Right atrium auricular region (tissue), 2 donors: ENCODE results near the gene PLGRKT. TPM values are rescaled to one million over a fixed set of nuclear protein-coding genes. Genes with fewer than 3 reads are reported as not detected.
A peak's percentile ranks its signal among the peaks of the same experiment; 100 is the strongest.
"Not testable (repeated sequence)": the region's sequence is repeated elsewhere in the genome, so short reads cannot be mapped to it uniquely, and the experiment has no call there.

Experiments
- DNase-seq: peaks from one replicate; pipeline ENCODE4 v3.0.0-alpha.2; 2019; ENCODE audit warnings: low spot score
- H3K27ac ChIP-seq, 2 donors: fragments of 200-600 bp; sonication (generic); 1 replicate in 1 of 2; 2 replicates in 1 of 2; pipeline ENCODE4 v1.5.1; 2016 to 2019
- H3K27me3 ChIP-seq, 2 donors: fragments of 200-600 bp; sonication (generic); one replicate each; pipeline versions ENCODE4 v1.5.1 to v1.6.0; 2017 to 2019
- H3K36me3 ChIP-seq: fragments of 200-600 bp; sonication (generic); one replicate; pipeline ENCODE4 v1.5.1; 2016
- H3K4me1 ChIP-seq, 2 donors: fragments of 200-600 bp; sonication (generic); one replicate each; pipeline versions ENCODE4 v1.5.1 to v1.6.0; 2017 to 2019
- H3K4me3 ChIP-seq, 2 donors: fragments of 200-600 bp; sonication (generic); 1 replicate in 1 of 2; 2 replicates in 1 of 2; pipeline ENCODE4 v1.5.1; 2017 to 2019; ENCODE audit warnings: mild to moderate bottlenecking in 1 of 2, moderate library complexity in 1 of 2
- H3K9me3 ChIP-seq, 2 donors: fragments of 200-600 bp; sonication (generic); one replicate each; pipeline ENCODE4 v1.5.1; 2019
- total RNA-seq, 2 donors: library from RNA; depleted of rRNA; stranded (reverse); fragments of >200 nt; gene quantifications; one replicate each; pipeline ENCODE4 v1.1.0, GENCODE V29; 2016
- TF ChIP-seq, protein P1 (sequence below), 2 donors: fragments of 200-600 bp; sonication (generic); IDR thresholded peaks; one replicate each; pipeline ENCODE4 v1.5.1; 2019; ENCODE audit warnings: antibody characterized with exemption in 2 of 2

PLGRKT gene
- total RNA-seq, 2 donors from 2014 or later = 17.6 to 30.4 TPM

DNA sequence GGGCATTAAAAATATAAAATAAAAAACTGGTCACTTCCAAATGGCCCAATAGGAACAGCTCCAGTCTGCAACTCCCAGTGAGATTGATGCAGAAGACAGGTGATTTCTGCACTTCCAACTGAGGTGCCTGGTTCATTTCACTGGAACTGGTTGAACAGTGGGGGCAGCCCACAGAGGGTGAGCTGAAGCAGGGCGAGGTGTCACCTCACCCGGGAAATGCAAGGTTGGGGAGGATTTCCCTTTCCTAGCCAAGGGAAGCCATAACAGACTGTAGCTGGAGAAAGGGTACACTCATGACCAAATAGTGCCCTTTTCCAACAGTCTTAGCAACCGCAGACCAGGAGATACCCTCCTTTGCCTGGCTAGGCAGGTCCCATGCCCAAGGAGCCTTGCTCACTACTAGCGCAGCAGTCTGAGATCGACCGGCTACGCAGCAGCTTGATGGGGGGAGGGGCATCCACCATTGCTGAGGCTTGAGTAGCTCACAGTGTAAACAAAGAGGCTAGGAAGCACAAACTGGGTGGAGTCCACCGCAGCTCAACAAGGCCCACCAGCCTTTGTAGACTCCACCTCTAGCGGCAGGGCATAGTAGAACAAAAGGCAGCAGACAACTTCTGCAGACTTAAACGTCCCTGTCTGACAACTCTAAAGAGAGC is 110.7 kb downstream of the PLGRKT start:
- DNase-seq = no peak
- H3K36me3 ChIP-seq = no peaks in the 10 kb centered on the region

DNA sequence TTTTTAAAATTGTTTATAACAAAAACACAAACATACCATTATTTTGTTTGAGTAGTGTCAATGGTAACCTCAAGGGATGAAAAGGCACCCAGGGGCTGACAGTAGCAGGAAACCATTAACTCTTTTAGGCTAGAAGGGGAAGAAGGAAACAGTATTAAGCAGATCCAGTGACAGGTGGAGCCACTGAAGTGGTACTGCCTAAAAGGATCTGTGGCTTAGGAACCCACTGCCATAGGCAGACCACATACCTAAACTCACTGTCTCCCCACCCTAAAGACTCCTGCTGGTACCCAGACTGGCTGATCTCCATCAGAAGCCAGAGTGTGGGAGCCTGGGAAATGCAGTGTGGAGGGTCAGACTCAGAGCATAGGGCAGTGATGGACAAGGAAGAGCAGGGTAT is 111.5 kb downstream of the PLGRKT start:
- Histone ChIP-seq H3K4me3 (no peak overlapping the region), H3K27ac (no peak overlapping the region), H3K9me3 (no peaks in the 10 kb centered on the region), H3K4me1 (no peaks in the 10 kb centered on the region), H3K36me3 (no peaks in the 10 kb centered on the region), H3K27me3 (no peaks in the 10 kb centered on the region)
- TF ChIP-seq, protein P1, sequence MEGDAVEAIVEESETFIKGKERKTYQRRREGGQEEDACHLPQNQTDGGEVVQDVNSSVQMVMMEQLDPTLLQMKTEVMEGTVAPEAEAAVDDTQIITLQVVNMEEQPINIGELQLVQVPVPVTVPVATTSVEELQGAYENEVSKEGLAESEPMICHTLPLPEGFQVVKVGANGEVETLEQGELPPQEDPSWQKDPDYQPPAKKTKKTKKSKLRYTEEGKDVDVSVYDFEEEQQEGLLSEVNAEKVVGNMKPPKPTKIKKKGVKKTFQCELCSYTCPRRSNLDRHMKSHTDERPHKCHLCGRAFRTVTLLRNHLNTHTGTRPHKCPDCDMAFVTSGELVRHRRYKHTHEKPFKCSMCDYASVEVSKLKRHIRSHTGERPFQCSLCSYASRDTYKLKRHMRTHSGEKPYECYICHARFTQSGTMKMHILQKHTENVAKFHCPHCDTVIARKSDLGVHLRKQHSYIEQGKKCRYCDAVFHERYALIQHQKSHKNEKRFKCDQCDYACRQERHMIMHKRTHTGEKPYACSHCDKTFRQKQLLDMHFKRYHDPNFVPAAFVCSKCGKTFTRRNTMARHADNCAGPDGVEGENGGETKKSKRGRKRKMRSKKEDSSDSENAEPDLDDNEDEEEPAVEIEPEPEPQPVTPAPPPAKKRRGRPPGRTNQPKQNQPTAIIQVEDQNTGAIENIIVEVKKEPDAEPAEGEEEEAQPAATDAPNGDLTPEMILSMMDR (IDR thresholded peaks at IDR 0.05) = no peak
- no peak for DNase-seq

More for the DNA sequence above, 110.7 kb downstream of the PLGRKT start:
- TF ChIP-seq, protein P1 (IDR thresholded peaks at IDR 0.05) = no peak
- H3K4me1 ChIP-seq = no peaks in the 10 kb centered on the region
- H3K27ac ChIP-seq = no peak overlapping the region
- H3K4me3 ChIP-seq = peak overlapping the region in 1 of 2 donors; percentile 7
- no peaks in the 10 kb centered on the region for H3K9me3 ChIP-seq
- H3K27me3 ChIP-seq = no peaks in the 10 kb centered on the region

DNA sequence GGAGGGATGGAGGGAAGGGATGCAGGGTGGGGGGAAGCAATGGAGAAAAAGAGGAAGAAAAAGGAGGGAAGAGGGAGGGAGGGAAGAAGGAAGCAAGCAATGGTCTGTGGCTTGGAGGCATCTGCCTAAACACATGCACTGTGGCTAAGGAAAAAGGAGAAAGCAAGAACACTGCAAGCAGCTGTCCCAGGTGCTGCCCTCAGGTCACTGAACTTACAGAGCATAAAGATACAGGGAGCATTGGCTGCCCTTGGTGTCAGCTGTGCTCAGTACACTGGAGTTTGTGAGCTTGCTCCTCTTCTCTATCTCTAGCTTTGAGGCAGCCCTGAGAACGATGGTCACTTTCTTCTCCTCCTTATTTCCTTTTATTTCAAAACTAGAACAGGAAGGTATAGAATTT is 116.1 kb downstream of the PLGRKT start:
- DNase-seq, H3K4me3 ChIP-seq, H3K4me1 ChIP-seq, H3K9me3 ChIP-seq, H3K27ac ChIP-seq, H3K36me3 ChIP-seq, H3K27me3 ChIP-seq: not testable (repeated sequence)

DNA sequence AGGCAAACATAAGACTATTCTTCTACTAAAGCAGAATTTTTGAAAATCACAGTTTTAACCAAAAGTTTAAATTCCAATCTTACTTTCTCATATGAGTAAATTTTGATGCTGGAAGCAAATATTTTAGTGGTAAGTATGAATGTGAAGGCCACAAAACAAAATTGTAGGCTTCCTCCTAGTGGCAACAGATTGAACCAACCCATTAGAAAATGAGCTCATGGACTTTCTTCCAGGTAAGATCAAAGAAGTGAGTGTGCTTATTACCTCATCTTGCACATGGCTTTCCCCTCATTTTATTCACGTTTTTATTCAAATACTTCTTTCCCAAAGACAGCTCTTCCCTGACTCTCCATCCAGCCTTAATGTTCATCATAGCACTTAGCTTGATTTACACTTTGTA is 116.7 kb downstream of the PLGRKT start:
- Histone ChIP-seq H3K36me3 (no peaks in the 10 kb centered on the region), H3K4me3 (no peak overlapping the region), H3K27me3 (no peaks in the 10 kb centered on the region), H3K27ac (no peak overlapping the region), H3K9me3 (peaks cover 0 to 6% of the 10 kb centered on the region in 2 donors), H3K4me1 (no peaks in the 10 kb centered on the region)
- no peak for DNase-seq
- TF ChIP-seq, protein P1 (IDR thresholded peaks at IDR 0.05) = no peak

DNA sequence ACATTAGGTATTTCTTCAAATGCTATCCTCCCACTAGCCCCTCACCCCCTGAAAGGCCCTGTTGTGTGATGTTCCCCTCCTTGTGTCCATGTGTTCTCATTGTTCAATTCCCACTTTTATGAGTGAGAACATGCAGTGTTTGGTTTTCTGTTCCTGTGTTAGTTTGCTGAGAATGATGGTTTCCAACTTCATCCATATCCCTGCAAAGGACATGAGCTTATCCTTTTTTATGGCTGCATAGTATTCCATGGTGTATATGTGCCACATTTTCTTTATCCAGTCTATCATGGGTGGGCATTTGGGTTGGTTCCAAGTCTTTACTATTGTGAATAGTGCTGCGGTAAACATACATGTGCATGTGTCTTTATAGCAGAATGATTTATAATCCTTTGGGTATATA is 121.3 kb downstream of the PLGRKT start:
- not testable (repeated sequence) for H3K36me3 ChIP-seq, H3K4me1 ChIP-seq, H3K27me3 ChIP-seq, DNase-seq, H3K4me3 ChIP-seq, H3K27ac ChIP-seq
- peaks cover 0 to 21% of the 10 kb centered on the region in 2 donors for H3K9me3 ChIP-seq

DNA sequence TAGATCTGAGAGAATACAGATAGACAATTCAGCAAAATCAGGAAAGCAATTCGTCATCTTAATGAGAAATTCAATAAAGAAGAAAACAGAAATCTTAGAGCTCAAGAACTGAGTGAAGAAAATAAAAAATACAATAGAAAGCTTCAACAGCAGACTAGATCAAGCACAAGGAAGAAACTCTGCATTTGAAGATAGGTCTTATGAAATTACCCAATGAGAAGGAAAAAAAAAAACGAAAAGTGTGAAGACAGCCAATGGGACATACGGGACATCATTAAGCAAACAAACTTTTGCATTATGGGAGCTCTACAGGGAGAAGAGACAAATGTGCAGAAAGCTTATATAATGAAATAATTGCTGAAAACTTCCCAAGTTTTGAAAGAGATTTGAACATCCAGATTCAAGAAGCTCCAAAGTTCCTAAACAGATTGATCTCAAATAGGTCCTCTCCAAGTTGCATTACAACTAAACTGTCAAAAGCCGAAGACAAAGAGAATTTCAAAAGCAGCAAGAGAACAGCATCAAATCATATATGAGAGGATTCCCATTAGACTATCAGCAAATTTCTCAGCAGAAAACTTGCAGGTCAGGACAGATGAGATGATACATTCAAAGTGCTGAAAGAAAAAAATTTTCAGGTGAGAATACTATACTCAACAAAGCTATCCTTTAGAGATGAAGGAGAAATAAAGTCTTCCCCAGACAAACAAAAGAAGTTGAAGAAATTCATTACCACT is 122.4 kb downstream of the PLGRKT start:
- no peak overlapping the region for H3K27ac ChIP-seq
- no peaks in the 10 kb centered on the region for H3K4me1 ChIP-seq
- H3K9me3 ChIP-seq = peaks cover 0 to 21% of the 10 kb centered on the region in 2 donors
- no peaks in the 10 kb centered on the region for H3K36me3 ChIP-seq
- TF ChIP-seq, protein P1 (IDR thresholded peaks at IDR 0.05) = no peak
- no peaks in the 10 kb centered on the region for H3K27me3 ChIP-seq
- H3K4me3 ChIP-seq = no peak overlapping the region
- DNase-seq = no peak
